Measurements from ENCODE around the gene COL9A3.
A peak's percentile ranks its signal among the peaks of the same experiment; 100 is the strongest.

COL9A3 gene

GRCh38 chr20:62864207-62864606, 47.4 kb downstream of the COL9A3 start:
- DNase-seq = no peak

GRCh38 chr20:62872184-62872847, 55.5 kb downstream of the COL9A3 start:
- peak; percentile 56 for DNase-seq

GRCh38 chr20:62872862-62873261, 56.0 kb downstream of the COL9A3 start:
- DNase-seq = no peak

- peak; percentile 19 for DNase-seq
Measured at GRCh38 chr20:62873280-62873679, 56.4 kb downstream of the COL9A3 start.

- DNase-seq = peak; percentile 64
Measured at GRCh38 chr20:62873681-62874031, 56.8 kb downstream of the COL9A3 start.

GRCh38 chr20:62874964-62875344, 58.1 kb downstream of the COL9A3 start:
- no peak for DNase-seq

GRCh38 chr20:62875419-62876361, 58.8 kb downstream of the COL9A3 start:
- DNase-seq = peak; percentile 43

GRCh38 chr20:62876501-62876901, 59.7 kb downstream of the COL9A3 start:
- no peak for DNase-seq

- DNase-seq = no peak
Measured at GRCh38 chr20:62876902-62877816, 60.3 kb downstream of the COL9A3 start.

GRCh38 chr20:62878244-62879038, 61.6 kb downstream of the COL9A3 start:
- no peak for DNase-seq

- DNase-seq = no peak
Measured at GRCh38 chr20:62879275-62880146, 62.7 kb downstream of the COL9A3 start.

- DNase-seq = no peak
Measured at GRCh38 chr20:62880147-62880934, 63.5 kb downstream of the COL9A3 start.

GRCh38 chr20:62880935-62881661, 64.2 kb downstream of the COL9A3 start:
- DNase-seq = no peak

- DNase-seq = no peak
Measured at GRCh38 chr20:62881662-62882395, 65.0 kb downstream of the COL9A3 start.

- DNase-seq = no peak
Measured at GRCh38 chr20:62882426-62882825, 65.6 kb downstream of the COL9A3 start.

GRCh38 chr20:62884556-62884955, 67.7 kb downstream of the COL9A3 start:
- DNase-seq = no peak

GRCh38 chr20:62885046-62885895, 68.4 kb downstream of the COL9A3 start:
- no peak for DNase-seq

All from inflammatory macrophage treated with lipopolysaccharide for 4 hours (primary cell).